ENCODE measurements around the gene NR3C2. TPM values are rescaled to one million over a fixed set of nuclear protein-coding genes. Genes with fewer than 3 reads are reported as not detected.

Gene NR3C2
- total and polyA plus RNA-seq, 12 donors: 2.2 to 28.6 (median 23.3) TPM

DNA sequence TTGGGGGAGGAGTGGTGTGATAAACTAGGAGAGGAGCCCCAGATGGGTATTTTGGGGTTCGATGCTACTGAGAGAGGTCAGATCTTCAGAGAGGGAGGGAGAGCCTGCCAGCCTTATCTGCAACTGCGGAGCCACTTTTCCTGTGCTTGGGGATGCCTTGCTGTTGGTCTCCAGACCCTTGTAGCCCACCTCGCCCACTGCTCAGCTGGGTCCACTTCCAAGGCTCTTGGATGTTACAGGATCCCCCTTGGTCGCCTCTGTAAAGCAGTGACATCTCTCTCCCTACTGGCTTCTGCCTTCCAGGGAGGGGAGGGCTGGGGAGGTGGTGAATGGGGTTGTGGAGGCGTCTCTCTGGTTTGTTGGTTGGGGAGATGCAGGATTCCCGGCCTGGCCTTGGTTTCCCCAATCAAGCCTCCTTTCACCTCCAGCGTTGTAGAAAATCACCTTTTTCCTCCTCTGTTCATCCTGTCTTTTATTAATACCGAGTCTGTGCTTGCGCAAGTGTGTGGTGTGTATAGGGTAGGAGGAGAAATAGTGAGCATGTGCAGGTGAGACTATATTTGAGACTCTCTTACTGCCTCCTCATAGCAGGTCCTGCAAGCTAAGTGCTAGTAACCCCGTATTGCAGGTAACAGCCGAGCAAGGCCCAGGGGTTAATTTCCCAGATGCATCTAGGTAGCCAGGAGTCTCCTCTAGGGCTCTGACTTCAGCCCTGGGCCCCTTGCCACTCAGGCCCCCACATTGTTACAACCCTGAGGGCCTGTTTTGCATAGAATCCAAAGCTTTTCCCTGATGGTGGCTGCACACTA is 372.9 kb downstream of the NR3C2 start:
- H3K27ac ChIP-seq: peak overlapping the region in 6 of 10 donors; percentile 9 to 65 (median 38)
- H3K36me3 ChIP-seq: peaks cover 0 to 50% (median 14%) of the 10 kb centered on the region in 9 donors
- TF ChIP-seq CTCF (IDR thresholded peaks at IDR 0.05): no peak
- no peak overlapping the region for H3K4me3 ChIP-seq
- WGBS, 2 donors: 77 to 85% methylated on average over 11 of the region's 11 CpGs
- ATAC-seq (peak in 1 of 8 donors; percentile 3), DNase-seq (no peak)
- intact Hi-C loops (cut with DNase I): no loop called here
- peaks cover 0 to 7% (median 0%) of the 10 kb centered on the region in 11 donors for H3K9me3 ChIP-seq
- H3K4me1 ChIP-seq: peaks cover 8 to 59% (median 45%) of the 10 kb centered on the region in 9 donors
- H3K27me3 ChIP-seq: no peaks in the 10 kb centered on the region

DNA sequence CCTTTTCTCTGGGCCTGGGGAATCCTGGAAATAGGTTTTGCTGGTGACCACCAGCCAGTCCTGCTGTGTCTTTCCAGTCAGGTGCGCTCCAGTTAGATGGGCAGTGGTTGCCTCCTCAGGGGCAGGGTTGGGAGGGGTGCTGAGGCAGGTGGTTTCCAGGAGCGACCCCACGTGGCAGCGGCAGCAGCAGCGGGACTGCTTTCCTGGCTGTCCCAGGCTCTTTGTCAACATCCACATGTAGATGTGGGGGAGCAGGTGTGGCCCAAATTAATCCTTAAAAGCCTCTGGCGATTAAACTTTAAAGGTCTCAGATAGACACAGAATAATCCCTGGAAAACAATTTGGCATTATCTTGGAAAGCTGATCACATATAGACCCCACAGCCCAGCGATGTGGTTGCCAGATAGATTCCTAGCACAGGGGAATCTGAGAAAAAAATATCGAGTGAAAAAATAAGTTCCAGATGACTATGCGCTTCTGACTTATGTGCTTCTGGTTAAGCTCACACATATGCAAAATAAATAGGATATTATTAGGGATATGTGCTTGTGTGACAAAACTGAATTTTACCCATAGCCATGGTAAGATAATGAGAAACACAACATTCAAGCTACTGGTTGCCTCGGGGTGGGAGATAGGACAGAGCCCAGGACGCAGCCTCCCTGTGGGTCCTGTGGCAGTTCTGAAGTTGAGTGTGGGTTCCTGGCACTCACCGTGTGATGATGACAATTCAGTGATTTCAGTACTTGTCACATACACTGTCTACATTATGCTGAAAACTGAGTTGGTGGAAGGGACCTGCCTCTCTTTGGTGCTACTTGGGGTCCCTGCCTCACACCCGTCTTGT is 373.9 kb downstream of the NR3C2 start:
- intact Hi-C loops (cut with DNase I): no loop called here
- Histone ChIP-seq H3K36me3 (peaks cover 0 to 56% (median 18%) of the 10 kb centered on the region in 9 donors), H3K27ac (peak overlapping the region in 5 of 10 donors; percentile 9 to 65 (median 36)), H3K4me3 (no peak overlapping the region), H3K4me1 (peaks cover 8 to 51% (median 42%) of the 10 kb centered on the region in 9 donors), H3K9me3 (no peaks in the 10 kb centered on the region), H3K27me3 (no peaks in the 10 kb centered on the region)
- TF ChIP-seq CTCF (IDR thresholded peaks at IDR 0.05): no peak
- WGBS, 2 donors: 73% methylated on average over 13 of the region's 13 CpGs
- DNase-seq: no peak
- peak in 1 of 8 donors; percentile 10 for ATAC-seq

DNA sequence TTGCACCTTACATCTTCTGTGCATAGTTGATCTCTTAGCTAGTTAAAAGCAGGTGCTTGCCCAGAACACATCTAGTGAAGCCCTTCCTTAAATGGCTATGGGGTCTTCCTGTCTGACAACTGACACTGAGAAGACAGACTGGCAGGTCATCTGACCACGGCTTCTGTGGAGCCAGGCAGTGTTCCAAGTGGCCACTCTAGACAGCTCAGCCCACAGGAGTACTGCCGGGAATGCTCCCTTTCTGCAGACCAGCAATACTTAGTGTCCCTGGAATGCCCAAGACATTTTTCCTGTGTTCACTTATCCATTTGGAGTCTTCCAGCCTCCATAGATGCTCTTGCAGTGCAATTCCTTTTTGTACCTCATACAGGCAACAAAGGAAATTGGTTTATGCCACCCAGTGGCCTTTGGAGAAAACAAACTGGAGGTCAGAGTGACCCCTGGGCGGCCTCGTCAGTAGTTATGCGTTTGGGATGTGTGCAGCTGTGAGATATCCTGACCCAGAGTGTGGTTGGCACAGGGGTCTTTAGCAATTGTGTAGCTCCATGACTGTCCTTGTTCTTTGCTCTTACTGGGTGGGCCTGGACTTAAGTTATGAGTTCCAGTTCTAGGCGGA is 374.8 kb downstream of the NR3C2 start:
- 49 to 63% methylated on average over 6 of the region's 6 CpGs for WGBS, 2 donors
- peak overlapping the region in 5 of 10 donors; percentile 2 to 48 (median 25) for H3K27ac ChIP-seq
- peak in 3 of 9 donors; percentile 14 to 29 (median 23) for TF ChIP-seq CTCF (IDR thresholded peaks at IDR 0.05)
- DNase-seq (no peak), ATAC-seq (peak in 6 of 8 donors; percentile 29 to 48 (median 37))
- H3K4me3 ChIP-seq: no peak overlapping the region
- peaks cover 8 to 50% (median 45%) of the 10 kb centered on the region in 9 donors for H3K4me1 ChIP-seq
- H3K36me3 ChIP-seq: peaks cover 0 to 51% (median 14%) of the 10 kb centered on the region in 9 donors
- H3K27me3 ChIP-seq: no peaks in the 10 kb centered on the region
- no peaks in the 10 kb centered on the region for H3K9me3 ChIP-seq
- intact Hi-C loops (cut with DNase I): no loop called here

DNA sequence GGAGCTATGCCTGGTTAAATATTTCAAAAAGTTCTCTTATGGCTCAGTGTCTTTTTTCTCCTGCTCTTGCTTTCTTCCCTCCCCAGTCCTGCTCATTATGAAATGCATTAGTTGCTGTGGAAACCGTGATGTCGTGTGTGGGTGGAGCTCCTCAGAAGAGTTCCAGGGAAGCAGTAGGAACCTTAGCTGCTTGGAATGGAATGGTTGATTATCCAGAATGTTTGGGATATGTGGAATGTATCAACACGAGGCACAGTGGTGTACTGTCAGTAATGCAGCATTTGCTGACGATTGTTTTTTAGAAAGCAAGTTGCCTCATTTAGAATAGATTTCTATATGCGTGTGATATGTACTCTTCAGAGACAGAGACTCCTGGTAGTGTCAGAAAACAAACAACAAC is 377.1 kb downstream of the NR3C2 start:
- ATAC-seq (no peak), DNase-seq (no peak)
- H3K4me3 ChIP-seq: no peak overlapping the region
- H3K36me3 ChIP-seq: peaks cover 0 to 43% (median 9%) of the 10 kb centered on the region in 9 donors
- no peak for TF ChIP-seq CTCF (IDR thresholded peaks at IDR 0.05)
- no peak overlapping the region for H3K27ac ChIP-seq
- H3K9me3 ChIP-seq: no peaks in the 10 kb centered on the region
- intact Hi-C loops (cut with DNase I): no loop called here
- 65 to 69% methylated on average over 5 of the region's 5 CpGs for WGBS, 2 donors
- no peaks in the 10 kb centered on the region for H3K27me3 ChIP-seq
- H3K4me1 ChIP-seq: peaks cover 9 to 65% (median 53%) of the 10 kb centered on the region in 9 donors

All from heart right ventricle (tissue), 16 donors.